HG03139 (cell line): ENCODE results near the gene IL18RAP.

Experiments used
- ATAC-seq: cut with Tn5 transposase; IDR thresholded peaks from one replicate; pipeline ENCODE4 v1.9.1; 2021; ENCODE audit not compliant: unreplicated experiment

IL18RAP gene

DNA sequence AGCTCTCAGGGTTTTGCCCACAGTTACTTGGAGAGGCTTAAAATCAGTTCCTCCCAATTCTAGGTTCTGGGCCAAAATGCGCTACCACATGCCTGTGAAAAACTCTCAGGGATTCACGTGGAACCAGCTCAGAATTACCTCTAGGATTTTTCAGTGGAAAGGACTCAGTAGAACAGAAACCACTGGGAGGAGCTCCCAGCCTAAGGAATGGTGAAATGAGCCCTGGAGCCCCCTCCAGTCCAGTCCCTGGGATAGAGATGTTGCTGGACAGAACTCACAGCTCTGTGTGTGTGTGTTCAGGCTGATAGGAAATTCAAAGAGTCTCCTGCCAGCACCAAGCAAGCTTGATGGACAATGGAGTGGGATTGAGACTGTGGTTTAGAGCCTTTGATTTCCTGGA, 29.0 kb downstream of the IL18RAP start:
- ATAC-seq: no peak

DNA sequence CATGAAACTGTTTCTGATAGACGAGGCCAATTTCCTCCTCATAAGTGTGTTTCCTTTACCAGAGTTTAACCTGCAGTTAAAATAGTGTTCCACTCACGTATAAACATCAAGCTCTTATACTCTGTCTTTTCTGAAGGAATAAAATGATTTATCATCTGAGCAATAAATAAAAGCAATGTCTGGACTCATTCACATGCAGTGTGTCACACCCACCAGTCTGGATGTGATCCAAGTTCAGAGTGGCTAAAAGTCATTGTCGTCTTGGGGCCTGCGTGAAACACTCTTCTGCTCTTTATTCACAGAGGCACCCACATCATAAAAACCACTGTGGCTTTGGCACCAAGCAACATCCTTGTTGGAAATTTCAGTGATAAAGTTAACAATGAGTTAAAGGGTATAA, 30.5 kb downstream of the IL18RAP start:
- ATAC-seq: no peak

DNA sequence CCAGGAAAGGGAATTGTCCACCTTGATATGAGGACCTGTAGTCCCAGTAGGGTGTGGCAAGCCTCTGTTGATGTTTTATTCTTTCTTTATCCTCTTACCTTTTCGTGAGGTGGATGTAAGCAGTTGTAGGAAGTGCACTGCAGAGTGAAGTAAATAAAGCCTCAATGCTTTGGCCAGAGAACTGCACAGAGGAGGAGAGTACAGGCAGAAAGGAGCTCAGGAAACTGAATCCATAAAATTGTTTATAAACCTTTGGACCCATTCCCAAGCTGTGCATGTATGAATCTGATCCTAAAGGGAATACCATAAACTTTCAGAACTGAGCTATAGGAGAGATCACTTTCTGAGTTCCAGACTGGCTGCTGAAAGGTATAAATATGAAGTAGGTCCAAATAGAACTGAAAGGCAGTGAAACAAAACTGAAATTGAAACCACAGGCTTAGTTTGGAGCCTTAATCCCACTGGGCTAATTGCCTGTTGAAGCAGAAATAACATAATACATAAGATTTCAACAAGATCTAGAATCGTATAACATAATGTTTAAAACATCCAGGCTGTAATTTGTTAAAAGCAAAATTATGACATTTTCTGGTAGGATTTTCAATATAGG, 32.2 kb downstream of the IL18RAP start:
- ATAC-seq: no peak

- ATAC-seq: no peak
Measured at GRCh38 chr2:102460467-102460866, 37.5 kb downstream of the IL18RAP start.

DNA sequence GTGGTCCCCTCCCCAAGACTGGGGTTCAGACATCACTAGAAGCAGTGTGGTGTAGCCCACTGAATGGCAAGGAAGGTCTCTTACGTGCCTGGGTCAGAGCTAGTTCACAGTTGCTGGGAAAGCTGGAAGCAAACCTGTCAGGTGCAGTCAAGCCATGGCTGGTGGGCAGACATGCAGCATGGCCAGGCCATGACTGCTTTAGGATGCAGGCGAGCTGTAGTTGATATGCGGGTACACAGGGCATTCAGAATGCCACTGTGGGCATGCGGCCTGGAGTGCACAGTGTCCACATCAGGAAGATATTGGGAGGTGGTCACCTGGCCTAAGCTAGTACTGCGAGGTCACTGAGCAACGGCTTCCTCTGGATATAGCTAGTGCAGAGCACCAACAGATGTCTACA, 38.2 kb downstream of the IL18RAP start:
- no peak for ATAC-seq

DNA sequence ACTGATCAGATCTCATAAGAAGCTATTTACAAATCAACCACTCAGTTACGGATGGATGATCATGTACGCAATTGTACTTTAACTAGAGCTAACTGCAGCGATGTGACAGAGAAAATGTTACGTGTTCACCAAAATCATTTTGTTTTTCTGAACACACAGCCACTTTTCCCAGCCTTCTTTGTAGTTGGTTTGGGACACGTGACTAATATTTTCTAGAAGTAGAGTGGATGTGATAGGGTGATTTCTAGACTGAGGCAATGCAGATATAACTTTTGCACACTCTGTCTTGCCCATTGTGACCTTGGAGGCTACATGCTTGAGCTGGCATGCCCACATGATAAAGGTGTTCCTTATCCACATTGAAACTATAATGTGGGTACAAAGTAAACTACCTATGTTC, 40.2 kb downstream of the IL18RAP start:
- ATAC-seq: no peak

DNA sequence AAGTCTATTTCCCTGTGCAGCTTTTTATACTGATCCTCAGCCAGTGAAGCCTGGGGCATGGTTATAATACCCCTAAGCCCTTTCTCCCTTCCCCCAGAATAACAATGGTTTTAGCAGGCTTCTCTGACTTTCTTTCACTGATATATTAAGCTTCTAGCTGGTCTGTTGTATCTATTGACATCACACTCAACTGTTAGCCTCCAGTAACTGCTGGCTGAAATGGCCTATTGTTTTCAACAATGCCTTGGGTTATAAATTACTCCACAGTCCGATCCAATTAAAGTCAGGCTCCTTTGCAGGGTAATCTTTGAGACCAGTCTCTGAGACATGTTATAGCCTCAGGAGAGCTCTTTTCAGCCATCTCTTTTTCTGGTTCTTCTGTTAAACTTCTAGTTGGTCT, 47.2 kb downstream of the IL18RAP start:
- no peak for ATAC-seq

DNA sequence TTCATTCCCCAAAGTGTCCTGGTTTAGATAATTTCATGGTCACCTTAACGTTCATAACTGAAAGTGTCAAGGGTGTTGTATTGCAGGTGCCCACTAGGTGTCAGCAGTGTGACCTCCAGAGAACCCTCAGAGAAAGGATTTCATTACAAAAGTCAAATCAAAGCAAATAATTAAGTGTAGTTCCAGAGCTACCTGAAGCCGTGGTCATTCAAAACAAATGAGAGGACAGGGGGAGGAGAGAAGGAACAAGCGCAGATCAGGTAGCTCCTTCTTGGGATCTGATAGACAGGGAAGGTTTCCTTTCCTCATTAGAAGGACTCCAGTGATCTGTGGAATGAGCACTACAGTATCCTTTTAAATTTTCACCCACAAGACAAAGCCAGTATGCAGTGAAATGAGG, 50.1 kb downstream of the IL18RAP start, which contains the start of gene SLC9A4:
Gene SLC9A4 (plus strand): TSS at position 207 of the 400 bp plus-strand sequence. CDS start 534 bp downstream, outside the sequence.
- no peak for ATAC-seq

- no peak for ATAC-seq
Measured at GRCh38 chr2:102473631-102474030, 50.7 kb downstream of the IL18RAP start.

- no peak for ATAC-seq
Measured at GRCh38 chr2:102474785-102475184, 51.8 kb downstream of the IL18RAP start.

- ATAC-seq: no peak
Measured at GRCh38 chr2:102478686-102479470, 55.9 kb downstream of the IL18RAP start.

GRCh38 chr2:102480285-102481195, 57.6 kb downstream of the IL18RAP start:
- no peak for ATAC-seq

- ATAC-seq: no peak
Measured at GRCh38 chr2:102481931-102482330, 59.0 kb downstream of the IL18RAP start.

DNA sequence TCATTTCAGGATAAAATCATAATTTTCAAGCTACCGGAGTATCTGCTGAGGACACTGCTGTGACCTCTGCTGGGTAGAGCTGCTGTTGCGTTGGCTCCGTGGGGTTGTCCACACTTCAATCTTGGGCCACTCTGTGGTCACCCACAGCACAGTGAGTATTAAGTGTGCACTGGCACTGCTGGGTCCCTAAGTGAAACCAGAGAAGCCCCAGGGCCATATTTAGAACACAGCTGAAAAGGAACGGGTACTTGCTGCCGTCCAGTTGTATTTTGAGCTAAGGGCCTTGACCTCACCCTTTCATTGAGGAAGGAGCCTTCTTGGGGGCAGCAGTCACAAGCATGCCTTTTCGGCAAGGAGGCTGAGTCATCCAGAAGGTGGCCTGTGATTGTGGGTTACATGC, 60.1 kb downstream of the IL18RAP start:
- no peak for ATAC-seq

DNA sequence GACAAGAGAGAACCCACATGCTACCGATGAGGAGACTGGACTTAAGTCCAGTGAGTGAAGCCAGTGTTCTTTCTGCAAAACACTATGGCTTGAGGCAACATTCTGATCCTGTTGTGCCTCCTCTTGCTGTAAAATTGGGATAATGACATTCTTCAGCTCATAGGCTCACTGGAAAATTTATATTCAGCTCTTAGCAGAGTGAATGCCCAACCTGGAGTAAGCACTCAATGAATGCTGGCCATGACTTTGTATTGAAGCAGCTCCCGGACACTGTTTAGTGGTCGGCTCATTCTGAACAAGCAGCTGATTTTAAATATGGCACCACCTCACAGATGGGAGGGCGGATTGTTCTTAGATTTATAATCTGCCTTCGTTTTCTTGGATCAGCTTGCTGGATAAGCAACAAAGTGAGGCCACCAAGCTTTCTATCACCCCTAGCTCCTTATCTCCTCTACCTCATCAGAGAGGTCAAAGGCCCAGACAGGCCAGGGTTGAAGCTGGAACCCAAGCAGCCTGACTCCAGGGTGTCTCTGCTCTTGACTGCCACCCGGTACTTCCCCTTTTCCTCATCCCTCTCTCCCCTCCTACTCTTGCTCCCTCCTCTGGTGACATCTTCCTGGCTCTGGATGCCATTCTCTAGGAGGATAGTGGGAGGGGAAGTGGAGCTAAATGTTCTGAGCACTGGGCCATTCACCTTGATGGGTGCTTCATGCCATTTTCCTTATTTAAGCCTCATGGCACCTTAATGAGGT, 61.5 kb downstream of the IL18RAP start:
- no peak for ATAC-seq

DNA sequence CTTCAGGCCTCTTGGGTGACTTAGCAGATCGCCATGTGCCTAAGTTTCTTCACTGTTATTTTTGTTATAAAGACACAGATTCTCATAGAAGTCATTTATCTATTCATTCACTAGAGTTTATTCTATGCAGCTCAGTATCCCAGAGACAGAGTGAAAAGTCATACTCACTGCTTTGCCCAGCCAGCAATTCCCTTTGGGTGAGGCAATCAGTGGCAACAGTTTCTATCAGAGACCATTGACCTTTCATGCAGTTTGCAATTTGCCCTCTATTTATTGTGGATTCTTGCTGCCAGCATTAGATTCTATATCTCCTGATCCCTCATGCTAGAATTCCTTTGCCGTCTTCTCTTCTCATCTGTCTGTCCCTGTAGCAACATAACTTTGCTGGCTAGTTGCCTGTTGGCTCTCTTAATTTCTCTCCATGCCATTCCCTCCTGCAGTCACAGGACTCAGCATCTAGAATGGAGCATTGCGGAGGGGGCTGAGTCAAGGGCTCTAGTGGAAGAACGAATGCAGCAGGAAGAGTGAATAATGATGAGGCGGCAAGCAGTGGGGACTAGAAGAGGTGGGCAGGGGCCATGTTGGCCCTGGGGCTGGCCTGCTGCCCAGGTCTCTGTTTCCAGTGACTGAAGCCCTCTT, 62.3 kb downstream of the IL18RAP start:
- no peak for ATAC-seq

GRCh38 chr2:102486941-102487702, 64.2 kb downstream of the IL18RAP start:
- ATAC-seq: no peak

DNA sequence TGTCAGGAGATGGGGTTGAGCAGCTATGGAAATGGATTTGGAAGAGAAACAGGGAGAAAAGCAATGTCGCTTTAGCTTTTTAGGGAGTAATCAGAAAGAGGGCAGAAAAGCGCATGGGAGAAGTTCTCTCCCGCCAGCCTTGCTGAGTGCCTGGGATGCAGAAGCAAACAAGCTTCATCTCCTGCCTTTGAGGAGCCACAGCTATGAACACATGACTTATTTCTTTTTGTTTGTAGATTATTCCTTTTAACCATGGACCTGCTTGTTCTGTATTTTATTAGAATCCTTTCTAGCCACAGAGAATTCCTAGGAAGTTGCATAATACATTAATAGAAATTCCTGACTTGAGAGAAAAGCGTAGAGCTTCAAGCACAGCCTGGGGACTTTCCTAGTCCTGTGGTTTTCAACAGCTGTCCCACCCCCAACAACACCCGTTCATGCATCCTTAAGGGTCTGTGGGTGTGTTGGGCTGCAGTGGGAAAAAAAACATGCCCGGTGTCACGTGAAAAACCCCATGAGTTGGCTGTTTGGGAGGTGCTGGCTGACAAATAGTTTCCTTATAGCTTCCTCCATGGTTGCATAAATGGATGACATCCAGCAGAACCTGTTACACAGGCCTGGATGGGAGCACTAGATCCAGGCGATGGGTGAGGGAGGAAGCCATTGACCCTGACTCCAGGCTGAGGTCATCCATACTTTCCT, 65.0 kb downstream of the IL18RAP start:
- no peak for ATAC-seq

DNA sequence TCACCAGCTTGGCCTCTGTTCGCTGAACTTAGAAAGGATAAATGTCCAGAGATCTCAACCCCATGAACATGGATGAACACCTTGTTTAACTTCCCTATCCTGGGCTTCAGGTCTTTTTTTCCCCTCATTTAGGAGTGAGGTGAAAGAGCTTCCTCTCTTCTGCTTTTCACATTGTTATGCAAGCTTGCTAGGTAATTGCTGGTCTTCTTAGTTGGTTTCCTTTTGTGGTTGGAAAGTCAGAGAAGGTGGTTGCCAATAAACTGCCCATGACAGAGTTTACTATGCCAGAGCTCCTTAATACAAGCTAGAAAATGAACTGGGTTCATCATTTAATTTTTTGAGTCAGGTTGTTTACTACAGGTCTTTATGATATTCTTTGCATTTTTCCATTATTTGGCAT, 66.7 kb downstream of the IL18RAP start:
- ATAC-seq: no peak
